MM.1S (cell line): ENCODE measurements around the gene ABCA1.
"Not testable (repeated sequence)": the region's sequence is repeated elsewhere in the genome, so short reads cannot be mapped to it uniquely, and the experiment has no call there.

Experiments
- DNase-seq: peaks from one replicate; pipeline ENCODE4 v3.0.0-alpha.2; 2015
- H2AFZ ChIP-seq: fragments of 300-600 bp; sonication (generic); 2 replicates; pipeline ENCODE4 v1.6.0; 2016; ENCODE audit warnings: antibody characterized with exemption, low read length
- H3F3A ChIP-seq: fragments of 300-600 bp; sonication (generic); 2 replicates; pipeline ENCODE4 v1.6.1; 2016; ENCODE audit warnings: mild to moderate bottlenecking, antibody characterized with exemption, low read length, moderate library complexity, mixed read lengths; ENCODE audit not compliant: insufficient read depth
- H3K27ac ChIP-seq: fragments of 300-600 bp; sonication (generic); 2 replicates; pipeline ENCODE4 v1.5.1; 2016; ENCODE audit warnings: mild to moderate bottlenecking, low read length
- H3K27me3 ChIP-seq: fragments of 300-600 bp; sonication (generic); replicated peaks from 2 replicates; pipeline ENCODE4 v1.6.0; 2016; ENCODE audit warnings: low read length; ENCODE audit not compliant: insufficient read depth
- H3K36me3 ChIP-seq: fragments of 300-600 bp; sonication (generic); replicated peaks from 2 replicates; pipeline ENCODE4 v1.6.1; 2016; ENCODE audit warnings: mild to moderate bottlenecking, low read length, mixed read lengths; ENCODE audit not compliant: insufficient read depth
- H3K4me1 ChIP-seq: fragments of 300-600 bp; sonication (generic); 2 replicates; pipeline ENCODE4 v1.6.1; 2016; ENCODE audit warnings: low read length, mixed read lengths
- H3K4me2 ChIP-seq: fragments of 300-600 bp; sonication (generic); 2 replicates; pipeline ENCODE4 v1.6.0; 2016; ENCODE audit warnings: low read depth, low read length
- H3K4me3 ChIP-seq: fragments of 300-600 bp; sonication (generic); 2 replicates; pipeline ENCODE4 v1.5.1; 2016; ENCODE audit warnings: low read length, mixed read lengths
- H3K79me2 ChIP-seq: fragments of 300-600 bp; sonication (generic); 2 replicates; pipeline ENCODE4 v1.6.1; 2016; ENCODE audit warnings: mixed run types, low read length, mixed read lengths
- H3K9ac ChIP-seq: fragments of 300-600 bp; sonication (generic); 2 replicates; pipeline ENCODE4 v1.6.1; 2016; ENCODE audit warnings: low read length, mixed read lengths
- H3K9me2 ChIP-seq: fragments of 300-600 bp; sonication (generic); replicated peaks from 2 replicates; pipeline ENCODE4 v1.6.1; 2016; ENCODE audit warnings: mild to moderate bottlenecking, low read length, mixed read lengths; ENCODE audit not compliant: insufficient read depth
- H3K9me3 ChIP-seq: fragments of 300-600 bp; sonication (generic); replicated peaks from 2 replicates; pipeline ENCODE4 v1.6.1; 2016; ENCODE audit warnings: mild to moderate bottlenecking, low read length, mixed read lengths; ENCODE audit not compliant: insufficient read depth
- H4K20me1 ChIP-seq: fragments of 300-600 bp; sonication (generic); 2 replicates; pipeline ENCODE4 v1.6.1; 2016; ENCODE audit warnings: mild to moderate bottlenecking, low read length, moderate library complexity, mixed read lengths; ENCODE audit not compliant: insufficient read depth
- CTCF ChIP-seq: fragments of 300-600 bp; sonication (generic); IDR thresholded peaks from 2 replicates; pipeline ENCODE4 v1.5.1; 2016; ENCODE audit warnings: antibody characterized with exemption, low read length, mixed read lengths
- EZH2 ChIP-seq: fragments of 300-600 bp; sonication (generic); optimal IDR thresholded peaks from 2 replicates; pipeline ENCODE3; 2017; ENCODE audit warnings: low read depth, mild to moderate bottlenecking, antibody characterized with exemption, low read length, mixed read lengths
- EZH2phosphoT487 ChIP-seq: fragments of 300-600 bp; sonication (generic); IDR thresholded peaks from 2 replicates; pipeline ENCODE4 v1.6.1; 2018; ENCODE audit warnings: antibody characterized with exemption, low read length

Gene ABCA1

DNA sequence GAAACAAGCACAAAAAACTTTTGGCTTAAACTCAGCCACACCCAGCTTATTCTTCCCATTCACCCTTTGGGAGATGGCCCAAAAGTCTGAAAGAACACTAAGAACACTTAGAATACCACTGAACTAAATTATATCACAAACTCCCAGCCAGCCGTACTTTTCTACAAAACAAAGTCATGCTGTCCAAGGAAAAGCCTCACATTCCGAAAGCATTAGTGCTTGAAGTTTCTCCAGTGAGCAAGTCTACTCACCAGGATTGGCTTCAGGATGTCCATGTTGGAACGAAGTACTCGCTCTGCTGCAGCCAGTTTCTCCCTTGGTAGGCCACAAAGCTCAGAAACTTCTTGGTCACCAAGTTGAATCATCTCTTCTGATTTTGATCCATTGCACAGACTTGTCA is 69.7 kb downstream of the ABCA1 start:
- H3K4me2 ChIP-seq: no peak overlapping the region
- no peak for DNase-seq
- peaks cover 15% of the 10 kb centered on the region for H3K4me1 ChIP-seq
- TF ChIP-seq CTCF: no peak
- no peak for TF ChIP-seq EZH2
- TF ChIP-seq EZH2phosphoT487: no peak
- no peaks in the 10 kb centered on the region for H3K9me2 ChIP-seq
- H2AFZ ChIP-seq: no peak overlapping the region
- no peaks in the 10 kb centered on the region for H3K79me2 ChIP-seq
- no peaks in the 10 kb centered on the region for H4K20me1 ChIP-seq
- H3K27me3 ChIP-seq: no peaks in the 10 kb centered on the region
- no peaks in the 10 kb centered on the region for H3F3A ChIP-seq
- no peaks in the 10 kb centered on the region for H3K36me3 ChIP-seq
- no peak overlapping the region for H3K9ac ChIP-seq
- no peaks in the 10 kb centered on the region for H3K9me3 ChIP-seq
- H3K27ac ChIP-seq: no peak overlapping the region
- H3K4me3 ChIP-seq: no peak overlapping the region

GRCh38 chr9:104856413-104856941 is 71.5 kb downstream of the ABCA1 start:
- H2AFZ ChIP-seq: no peak overlapping the region
- peaks cover 15% of the 10 kb centered on the region for H3K4me1 ChIP-seq
- no peaks in the 10 kb centered on the region for H3K9me3 ChIP-seq
- H4K20me1 ChIP-seq: no peaks in the 10 kb centered on the region
- H3K27ac ChIP-seq: no peak overlapping the region
- no peaks in the 10 kb centered on the region for H3K36me3 ChIP-seq
- H3F3A ChIP-seq: no peaks in the 10 kb centered on the region
- TF ChIP-seq EZH2: no peak
- no peak for TF ChIP-seq EZH2phosphoT487
- no peak for TF ChIP-seq CTCF
- DNase-seq: no peak
- no peaks in the 10 kb centered on the region for H3K27me3 ChIP-seq
- H3K9me2 ChIP-seq: no peaks in the 10 kb centered on the region
- H3K4me3 ChIP-seq: no peak overlapping the region
- H3K4me2 ChIP-seq: no peak overlapping the region
- no peak overlapping the region for H3K9ac ChIP-seq
- no peaks in the 10 kb centered on the region for H3K79me2 ChIP-seq

- no peaks in the 10 kb centered on the region for H3K9me2 ChIP-seq
- H3K27ac ChIP-seq: no peak overlapping the region
- H3K4me2 ChIP-seq: no peak overlapping the region
- H3K9me3 ChIP-seq: no peaks in the 10 kb centered on the region
- H3K27me3 ChIP-seq: no peaks in the 10 kb centered on the region
- no peaks in the 10 kb centered on the region for H3F3A ChIP-seq
- DNase-seq: no peak
- H4K20me1 ChIP-seq: no peaks in the 10 kb centered on the region
- no peak overlapping the region for H3K4me3 ChIP-seq
- peaks cover 12% of the 10 kb centered on the region for H3K4me1 ChIP-seq
- H3K36me3 ChIP-seq: no peaks in the 10 kb centered on the region
- TF ChIP-seq EZH2 (no peak), CTCF (no peak), EZH2phosphoT487 (no peak)
- no peaks in the 10 kb centered on the region for H3K79me2 ChIP-seq
- H3K9ac ChIP-seq: no peak overlapping the region
- no peak overlapping the region for H2AFZ ChIP-seq
Measured at GRCh38 chr9:104855807-104856206, 72.1 kb downstream of the ABCA1 start.

GRCh38 chr9:104855258-104855657 is 72.7 kb downstream of the ABCA1 start:
- H3K36me3 ChIP-seq, H3K4me2 ChIP-seq: not testable (repeated sequence)

More at GRCh38 chr9:104855258-104855657, 72.7 kb downstream of the ABCA1 start:
- H3K9ac ChIP-seq, DNase-seq, H3K4me1 ChIP-seq, H3K9me2 ChIP-seq, H3F3A ChIP-seq, H4K20me1 ChIP-seq, H2AFZ ChIP-seq, H3K9me3 ChIP-seq, H3K4me3 ChIP-seq, H3K27ac ChIP-seq, H3K79me2 ChIP-seq, H3K27me3 ChIP-seq: not testable (repeated sequence)
